HG03139 (cell line): ENCODE measurements around the gene KIAA0232.
A peak's percentile ranks its signal among the peaks of the same experiment; 100 is the strongest.
"Not testable (repeated sequence)": the region's sequence is repeated elsewhere in the genome, so short reads cannot be mapped to it uniquely, and the experiment has no call there.

Source experiments
- ATAC-seq: cut with Tn5 transposase; IDR thresholded peaks from one replicate; pipeline ENCODE4 v1.9.1; 2021; ENCODE audit not compliant: unreplicated experiment

The KIAA0232 gene

DNA sequence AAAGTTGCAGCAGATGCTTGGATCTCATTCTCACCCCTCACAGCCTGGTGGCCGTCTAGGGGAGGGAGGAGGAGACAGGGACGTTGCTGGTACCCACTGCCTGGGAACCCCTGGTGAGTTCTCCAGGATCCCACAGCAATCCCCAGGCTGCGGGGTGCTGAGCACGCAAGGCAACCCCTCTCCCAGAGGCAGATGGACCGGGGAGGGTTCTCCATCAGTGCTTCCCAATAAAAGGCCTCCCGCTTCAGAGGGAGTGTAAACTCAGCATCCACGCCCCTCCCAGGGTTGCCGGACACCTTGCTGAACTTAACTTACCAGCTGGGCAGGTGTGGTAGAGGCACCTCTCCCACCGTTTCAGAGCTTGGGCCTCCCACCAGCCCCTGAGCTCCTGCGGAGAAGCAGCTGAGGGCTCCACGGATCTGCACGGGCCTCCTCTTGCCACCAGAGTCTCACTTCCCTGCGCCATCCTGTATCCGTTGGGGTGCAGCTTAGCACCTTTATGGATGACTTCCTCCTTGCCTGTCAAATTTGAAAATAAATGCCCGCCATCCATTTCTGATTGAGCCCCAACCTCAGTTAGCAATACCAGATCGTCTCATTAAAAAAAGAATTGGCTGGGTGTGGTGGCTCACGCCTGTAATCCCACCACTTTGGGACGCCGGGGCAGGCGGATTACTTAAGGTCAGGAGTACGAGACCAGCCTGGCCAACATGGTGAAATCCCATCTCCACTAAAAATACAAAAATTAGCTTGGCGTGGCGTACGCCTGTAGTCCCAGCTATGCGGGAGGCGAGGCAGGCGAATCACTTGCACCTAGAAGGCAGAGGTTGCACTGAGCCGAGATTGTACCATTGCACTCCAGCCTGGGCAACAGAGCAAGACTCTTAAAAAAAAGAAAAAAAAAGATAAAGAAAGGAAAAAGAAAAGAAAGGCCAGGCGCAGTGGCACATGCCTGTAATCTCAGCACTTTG, 112.3 kb downstream of the KIAA0232 start:
- ATAC-seq: no peak

DNA sequence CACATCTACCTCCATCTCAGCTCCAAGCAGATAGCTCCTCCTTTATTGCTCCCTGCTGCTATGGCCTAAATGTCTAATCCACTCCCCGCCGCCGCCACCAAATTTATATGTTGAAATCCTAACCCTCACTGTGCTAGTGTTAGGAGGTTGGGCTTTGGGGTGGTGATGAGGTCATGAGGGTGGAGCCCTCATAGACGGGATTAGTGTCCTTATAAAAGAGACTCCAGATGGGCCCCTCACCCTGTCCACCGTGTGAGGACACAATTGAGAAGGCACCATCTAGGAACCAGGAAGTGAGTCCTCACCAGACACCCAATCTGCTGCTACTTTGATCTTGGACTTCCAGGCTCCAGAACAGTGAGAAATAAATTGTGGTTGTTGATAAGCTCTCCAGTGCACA, 113.5 kb downstream of the KIAA0232 start:
- no peak for ATAC-seq

DNA sequence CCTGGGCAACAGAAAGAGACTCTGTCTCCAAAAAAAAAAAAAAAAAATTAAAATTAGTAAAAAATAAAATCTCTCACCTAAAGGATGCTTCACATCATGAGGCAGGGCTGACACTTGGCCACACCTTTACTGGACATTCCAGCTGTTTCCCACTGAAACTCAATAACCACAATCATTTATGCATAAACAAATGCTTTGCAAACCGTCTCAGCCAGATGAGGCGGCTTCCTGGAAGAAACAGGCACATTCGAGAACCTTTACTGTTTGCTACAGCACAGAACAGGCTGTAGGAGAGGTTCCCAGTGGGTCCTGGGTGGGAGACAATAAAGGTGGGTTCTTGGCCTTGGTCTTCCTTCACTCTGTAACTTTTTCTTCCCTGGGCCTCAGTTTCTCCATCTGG, 116.2 kb downstream of the KIAA0232 start:
- no peak for ATAC-seq

DNA sequence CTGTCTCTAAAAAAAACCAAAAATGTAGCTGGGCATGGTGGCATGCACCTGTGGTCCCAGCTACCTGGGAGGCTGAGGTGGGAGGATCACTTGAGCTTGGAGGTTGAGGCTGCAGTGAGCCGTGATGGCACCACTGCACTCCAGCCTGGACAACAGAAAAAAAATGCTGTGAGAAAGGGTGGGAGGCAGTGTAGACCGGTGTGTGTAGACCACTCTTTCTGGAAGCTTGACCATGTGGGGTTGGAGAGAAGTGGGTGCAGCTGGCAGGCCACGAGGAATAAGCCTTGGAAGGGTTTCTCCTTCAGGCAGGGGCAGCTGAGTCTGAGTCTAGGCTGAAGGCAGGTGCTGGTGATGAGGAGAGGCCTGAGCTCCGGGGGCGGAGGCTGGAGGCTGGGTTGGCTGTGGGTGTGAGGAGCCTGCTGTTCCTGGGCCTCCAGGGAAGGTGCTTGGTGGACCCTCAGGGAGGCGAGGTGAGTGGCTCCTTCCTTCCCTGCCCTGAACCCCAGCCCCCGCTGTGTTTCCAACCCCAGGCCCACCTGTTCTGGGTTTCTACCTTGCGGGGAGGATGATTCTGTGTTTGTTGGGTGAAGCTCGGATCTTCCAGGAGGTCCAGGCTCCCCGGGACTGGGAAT, 117.8 kb downstream of the KIAA0232 start:
- ATAC-seq: no peak

DNA sequence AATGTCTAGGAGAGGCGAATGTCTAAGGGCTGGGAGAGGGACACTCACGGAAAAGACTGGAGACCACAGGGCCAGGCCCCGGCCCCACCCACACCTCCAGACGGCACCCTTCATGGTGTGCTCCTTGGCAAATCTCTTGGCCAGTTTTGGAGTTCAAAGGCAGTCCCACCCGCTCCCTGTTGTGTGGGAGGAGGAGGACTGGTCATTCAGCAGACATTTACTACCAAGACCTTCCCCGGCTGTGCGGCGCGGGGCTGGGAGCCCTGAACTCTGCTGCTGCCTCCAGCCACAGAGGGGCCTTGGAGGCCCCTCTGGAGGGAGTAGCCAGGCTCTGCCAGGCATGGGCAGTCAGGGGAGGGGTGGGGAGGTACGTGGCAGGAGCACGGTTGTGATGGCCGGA, 118.4 kb downstream of the KIAA0232 start:
- no peak for ATAC-seq

DNA sequence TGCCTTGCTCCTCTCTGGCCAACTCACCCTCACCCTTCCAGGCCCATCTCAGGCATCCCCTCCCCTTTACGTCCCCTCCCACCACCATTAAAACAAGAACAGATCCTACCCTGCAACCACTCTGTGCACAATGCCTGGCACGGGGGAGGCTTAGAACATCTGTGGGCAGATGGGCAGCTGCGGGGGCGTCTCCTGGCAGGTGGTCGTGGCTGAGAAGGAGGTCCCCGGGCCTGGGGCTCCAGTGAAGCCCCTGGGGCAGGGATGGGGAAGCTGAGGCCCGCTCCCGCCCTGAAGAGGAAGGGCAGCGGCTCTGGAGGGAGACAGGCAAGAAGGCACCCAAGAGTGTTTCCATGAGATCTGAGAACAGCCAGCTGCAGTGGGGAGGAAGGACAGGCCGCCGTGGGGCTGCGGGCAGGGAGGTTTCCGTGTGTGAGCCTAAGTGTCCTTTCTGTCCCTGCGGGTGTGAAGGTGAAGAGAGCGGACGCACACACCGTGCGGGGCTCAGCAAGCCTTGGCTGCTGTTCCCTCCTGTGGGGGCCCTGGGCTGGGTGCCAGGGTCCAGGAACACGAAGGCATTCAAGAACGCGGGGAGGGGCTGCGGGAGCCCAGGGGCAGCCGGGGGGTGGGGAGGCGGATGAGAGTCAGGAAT, 119.3 kb downstream of the KIAA0232 start:
- no peak for ATAC-seq

DNA sequence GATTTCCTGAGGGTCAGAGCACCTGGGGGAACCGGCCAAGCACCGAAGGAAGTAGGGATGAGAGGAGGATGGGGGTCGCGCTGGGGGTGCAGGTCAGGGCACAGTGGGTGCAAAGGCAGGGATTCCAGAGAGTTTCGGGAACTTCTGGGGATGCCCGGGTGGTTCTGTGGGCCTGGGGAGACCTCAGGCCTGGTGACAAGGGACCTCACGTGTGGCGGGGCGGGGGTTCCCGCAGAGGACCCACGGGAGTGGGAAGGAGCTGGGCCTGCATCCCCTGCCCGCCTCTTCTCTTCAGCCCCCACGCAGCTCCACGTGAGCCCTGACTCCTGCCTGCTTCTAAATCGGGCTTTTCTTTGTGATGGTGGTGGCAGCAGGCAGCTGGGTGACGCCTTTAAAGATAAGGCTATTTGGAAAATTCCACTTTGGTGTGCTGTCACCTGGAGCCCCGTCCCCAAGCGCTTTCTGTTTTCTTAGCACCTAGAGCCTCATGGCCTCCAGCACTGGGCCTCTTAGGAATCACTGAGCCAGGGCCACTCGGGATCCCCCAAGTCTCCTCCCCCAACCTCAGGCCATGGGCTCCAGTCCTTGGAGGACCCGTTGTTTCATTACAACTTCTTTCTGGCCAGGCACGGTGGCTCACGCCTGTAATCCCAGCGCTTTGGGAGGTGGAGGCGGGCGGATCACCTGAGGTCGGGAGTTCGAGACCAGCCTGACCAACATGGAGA, 120.0 kb downstream of the KIAA0232 start:
- ATAC-seq: no peak

DNA sequence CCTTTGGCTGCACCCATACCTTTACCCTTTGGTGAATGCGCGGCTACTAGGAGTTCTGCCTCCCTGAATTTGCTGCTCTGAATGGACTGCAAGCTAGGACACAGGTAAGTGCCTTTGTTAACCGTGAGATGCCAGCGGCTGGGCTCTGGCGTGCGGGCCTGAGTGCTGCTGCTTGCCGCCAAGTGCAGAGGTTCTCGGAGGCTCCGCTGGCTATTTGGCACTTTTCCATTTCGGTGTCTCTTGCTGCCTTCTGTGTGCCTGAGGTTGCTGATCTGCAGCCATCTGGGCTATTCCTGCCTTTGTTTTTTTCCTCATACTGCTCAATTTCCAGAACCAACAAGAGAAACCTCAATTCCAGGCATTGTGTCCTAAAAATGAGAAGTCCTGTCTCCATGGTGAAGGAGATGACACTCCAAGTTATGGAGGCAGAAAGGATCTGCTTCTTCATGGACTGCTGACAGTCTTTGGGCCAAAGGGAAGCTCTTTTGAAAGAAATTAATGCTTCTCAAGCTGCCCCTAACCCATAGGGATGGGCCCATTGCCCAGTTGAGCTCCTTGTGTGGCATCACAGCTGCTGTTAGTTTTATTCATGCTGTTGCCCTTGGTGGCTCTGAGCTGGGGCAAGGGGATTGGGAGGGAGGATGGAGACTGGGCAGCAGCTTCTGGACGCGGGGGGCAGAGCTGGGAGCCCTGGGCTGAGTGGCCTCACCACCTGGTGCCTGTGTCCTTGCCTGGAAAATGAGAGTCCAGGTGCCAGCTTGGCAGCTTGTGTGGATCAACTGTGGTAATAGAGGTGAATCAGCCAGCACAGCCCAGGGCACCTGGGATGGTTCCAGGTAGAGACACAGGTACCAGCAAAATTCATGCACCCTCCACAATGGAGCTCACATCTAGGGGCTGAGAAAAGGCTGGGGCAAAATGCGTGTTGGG, 123.3 kb downstream of the KIAA0232 start:
- no peak for ATAC-seq

DNA sequence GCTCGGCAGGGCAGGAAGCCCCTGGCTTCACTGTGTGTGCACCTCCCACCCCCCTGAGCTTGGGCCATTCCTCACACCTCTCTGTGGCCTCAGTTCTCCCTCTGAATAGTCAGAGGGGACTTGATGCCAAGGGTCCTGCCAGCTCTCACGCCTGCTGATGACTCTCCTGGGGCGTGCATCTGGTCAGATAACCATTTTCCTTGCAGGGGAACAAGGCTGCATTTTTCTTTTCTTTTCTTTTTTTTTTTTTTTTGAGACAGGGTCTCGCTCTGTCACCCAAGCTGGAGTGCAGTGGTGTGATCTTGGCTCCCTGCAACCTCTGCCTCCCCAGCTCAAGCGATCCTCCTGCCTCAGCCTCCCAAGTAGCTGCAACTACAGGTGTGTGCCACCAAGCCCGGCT, 124.0 kb downstream of the KIAA0232 start:
- ATAC-seq: not testable (repeated sequence)

DNA sequence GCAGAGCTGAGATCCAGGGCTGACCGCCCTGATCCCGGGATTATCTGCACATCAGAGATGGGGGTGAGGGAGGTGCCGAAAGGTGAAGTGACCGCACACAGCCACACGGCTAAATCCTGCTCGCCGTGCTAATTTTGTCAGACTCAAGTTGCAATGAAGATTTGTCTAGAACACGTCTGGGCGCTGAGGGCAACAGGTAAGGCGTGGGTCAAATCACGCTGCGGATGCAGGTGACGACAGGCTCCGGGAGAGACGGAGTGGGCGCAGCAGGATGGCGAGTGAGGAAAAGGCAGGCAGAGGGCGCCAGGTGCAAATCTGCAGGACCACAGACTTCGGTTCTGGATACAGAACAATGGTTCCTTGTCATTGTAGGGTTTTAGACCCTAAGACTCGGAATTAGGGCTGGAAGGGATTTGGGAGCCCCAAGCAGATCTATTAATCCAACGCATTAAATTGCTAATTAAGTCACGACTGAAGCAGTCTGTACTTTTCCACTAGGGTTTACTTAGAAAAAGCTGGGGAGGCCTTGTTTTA, 125.2 kb downstream of the KIAA0232 start:
- no peak for ATAC-seq

DNA sequence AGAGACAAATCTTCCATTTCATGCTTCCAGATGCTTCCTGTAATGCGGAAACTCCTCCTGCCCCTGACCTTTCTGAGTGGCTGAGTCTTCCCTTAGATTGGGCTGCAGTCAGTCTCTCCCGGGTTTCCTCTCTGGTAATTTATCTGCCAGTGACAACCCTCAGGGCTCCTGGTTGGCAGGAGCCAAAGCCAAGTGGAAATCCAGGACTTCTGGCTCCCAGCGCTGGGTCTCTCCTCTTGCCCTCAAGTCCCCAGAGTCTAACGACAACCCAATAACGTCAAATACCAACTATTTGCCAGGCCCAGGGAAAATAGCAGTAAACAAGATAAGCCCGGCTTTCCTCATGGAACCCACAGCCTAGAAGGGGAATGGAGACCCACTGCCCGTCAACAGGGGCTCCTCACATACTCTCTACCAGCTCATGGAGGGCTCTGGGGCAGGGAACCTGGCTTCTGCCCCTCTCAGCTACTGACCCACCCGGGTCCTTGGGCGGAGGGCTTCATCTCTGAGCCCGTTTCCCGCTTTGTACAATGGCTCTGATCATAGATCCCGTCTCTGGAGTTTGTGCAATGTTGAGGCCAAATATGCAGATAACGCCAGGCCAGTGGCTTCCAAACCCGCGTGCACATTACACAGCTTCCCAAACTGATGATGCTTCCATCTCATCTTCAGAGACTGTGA, 126.0 kb downstream of the KIAA0232 start:
- no peak for ATAC-seq

DNA sequence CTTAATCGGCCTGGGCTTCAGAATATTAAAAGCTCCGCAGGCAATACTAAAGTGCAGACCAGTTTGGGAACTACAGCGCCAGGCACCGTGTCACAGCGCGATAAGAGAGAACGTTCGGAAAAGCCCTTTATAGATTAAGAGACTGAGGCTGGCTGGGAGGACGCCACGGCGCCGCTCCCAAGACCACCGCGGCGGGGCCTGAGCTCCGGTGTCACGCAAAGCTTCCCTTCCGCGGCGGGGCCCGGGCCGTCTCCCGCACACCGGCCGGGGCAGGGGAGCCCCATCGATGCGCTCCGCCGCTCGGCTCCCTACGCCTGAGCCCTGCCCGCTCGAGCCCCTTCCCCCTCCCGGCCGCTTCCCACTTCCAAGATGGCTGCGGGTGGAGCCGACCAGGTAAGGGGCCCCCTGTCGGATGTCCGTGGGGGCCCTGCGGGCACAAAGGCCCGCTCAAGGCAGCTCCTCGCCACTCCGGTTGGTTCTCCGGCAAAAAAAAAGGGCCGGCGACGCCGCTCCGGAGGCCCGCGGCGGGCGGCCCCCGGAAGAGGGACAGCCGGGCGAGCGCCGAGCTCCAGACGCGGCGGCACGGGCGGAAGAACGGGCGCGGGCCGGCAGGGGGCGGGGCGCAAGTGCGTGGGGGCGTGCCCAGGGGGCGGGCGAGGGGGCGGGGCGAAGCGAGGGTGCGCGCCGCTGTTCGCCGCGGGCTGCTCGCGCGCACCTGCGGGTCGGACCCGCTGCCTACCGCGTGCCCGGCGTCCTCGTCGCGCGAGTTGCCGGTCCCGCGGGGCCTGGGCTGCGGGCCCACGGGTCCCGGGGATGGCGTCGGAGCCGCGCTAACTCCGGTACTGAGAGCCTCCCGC, 126.8 kb downstream of the KIAA0232 start, which contains the start of gene TBC1D14:
Gene TBC1D14, plus strand, starts transcription at position 714 of the 857 bp plus-strand sequence. CDS start 13,564 bp downstream, outside the sequence.
- peak; percentile 83 for ATAC-seq

DNA sequence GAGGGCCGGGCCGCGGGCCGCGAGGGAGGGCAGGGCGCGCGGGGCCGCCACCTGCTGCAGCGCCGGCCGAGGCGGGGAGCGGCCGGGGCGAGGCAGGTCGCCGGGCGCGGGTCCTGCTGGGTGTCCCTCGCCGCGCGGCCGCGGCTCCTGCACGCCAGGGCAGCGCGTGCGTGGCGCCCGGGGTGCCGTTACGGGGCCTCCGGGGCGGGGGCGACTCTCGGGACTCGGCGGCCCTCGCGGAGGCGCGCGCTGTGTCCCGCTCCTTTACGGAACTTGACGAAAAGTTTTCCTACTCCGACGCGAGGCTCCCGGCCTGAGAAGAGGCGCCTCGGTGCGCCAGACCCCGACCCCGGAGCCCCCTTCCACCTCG, 127.4 kb downstream of the KIAA0232 start:
- ATAC-seq: peak; percentile 35

DNA sequence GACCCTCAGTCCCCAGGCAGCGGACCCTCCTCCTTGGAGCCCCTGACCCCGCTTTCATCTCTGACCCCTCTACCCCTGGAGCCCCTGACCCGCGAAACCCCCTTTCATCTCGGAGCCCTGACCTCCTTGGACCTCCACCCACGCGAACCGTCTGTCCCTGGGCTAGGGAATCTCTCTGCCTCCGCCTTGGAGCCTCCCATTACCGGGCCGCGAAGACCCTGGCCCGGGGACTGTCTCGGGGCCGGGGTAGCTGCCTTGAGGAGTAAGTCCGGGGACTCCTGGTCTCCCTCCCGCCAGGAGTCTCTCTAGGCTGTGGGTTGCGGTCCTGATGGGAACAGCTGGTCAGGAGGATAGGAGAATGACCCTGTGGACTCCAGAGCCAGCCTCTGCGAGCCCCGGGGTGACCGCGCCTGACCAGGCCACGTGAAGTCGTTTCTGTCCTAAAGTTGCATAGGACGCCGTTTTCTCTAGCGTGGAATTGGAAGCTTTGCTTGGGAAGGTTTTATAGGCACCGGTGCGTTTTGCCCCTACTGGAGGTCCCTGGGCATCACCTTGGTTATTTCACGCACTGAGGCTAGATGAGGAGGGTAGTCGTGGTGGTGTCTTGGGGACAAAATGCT, 127.9 kb downstream of the KIAA0232 start:
- no peak for ATAC-seq

DNA sequence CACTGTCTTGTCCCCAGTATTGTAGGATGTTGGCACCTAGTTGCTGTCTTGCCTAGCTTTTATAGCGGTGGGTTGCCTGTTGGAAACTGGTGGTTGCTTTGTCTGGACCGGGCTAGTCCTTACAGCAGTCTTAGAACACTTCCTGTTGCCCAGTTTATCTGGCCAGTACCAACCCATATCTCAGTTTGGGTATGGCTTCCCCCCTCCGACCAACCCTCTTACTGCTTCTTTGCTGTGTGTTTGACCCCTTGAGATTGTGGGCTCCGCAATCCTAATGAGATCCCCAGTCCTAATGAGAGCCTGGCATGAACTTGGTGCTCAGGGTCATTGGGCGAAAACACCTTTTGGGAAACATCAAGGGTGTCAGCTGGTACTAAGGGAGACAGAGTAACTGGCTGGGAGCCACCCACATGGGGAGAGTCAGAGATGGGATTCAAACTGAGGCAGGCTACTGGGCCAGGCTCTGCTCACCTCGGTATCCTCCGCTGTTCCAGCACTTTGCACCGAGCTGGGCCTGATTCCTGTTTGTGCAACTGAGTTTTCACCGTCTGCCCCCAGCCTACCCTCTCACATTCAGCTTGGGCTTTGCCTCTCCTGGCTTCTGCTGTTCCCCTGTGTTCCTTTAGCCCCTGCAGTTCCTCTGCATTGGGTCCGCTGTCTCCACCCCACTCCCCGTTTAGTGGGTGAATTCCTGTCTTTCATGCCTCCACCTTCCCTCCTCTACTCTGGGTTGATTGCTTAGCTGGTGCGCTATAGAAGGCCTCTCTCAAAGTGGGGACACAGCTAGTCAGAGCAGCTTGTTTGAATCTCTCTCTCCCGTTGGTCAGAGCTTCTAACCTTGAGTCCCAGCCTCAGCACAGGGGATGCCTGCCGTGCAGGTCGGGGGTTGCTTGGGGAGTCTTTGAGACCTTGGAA, 128.7 kb downstream of the KIAA0232 start:
- no peak for ATAC-seq

DNA sequence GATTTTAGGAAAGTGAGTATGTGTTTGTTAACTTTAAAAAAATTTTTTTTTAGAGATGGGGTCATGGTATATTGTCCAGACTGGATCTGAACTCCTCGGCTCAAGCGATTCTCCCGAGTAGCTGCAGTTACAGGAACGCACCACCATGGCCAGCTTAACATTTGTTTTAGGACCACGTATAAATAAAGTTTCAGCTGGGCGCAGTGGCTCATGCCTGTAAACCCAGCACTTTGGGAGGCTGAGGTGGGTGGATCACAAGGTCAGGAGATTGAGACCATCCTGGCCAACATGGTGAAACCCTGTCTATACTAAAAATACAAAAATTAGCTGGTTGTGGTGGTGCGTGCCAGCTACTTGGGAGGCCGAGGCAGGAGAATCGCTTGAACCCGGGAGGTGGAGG, 129.4 kb downstream of the KIAA0232 start:
- not testable (repeated sequence) for ATAC-seq

DNA sequence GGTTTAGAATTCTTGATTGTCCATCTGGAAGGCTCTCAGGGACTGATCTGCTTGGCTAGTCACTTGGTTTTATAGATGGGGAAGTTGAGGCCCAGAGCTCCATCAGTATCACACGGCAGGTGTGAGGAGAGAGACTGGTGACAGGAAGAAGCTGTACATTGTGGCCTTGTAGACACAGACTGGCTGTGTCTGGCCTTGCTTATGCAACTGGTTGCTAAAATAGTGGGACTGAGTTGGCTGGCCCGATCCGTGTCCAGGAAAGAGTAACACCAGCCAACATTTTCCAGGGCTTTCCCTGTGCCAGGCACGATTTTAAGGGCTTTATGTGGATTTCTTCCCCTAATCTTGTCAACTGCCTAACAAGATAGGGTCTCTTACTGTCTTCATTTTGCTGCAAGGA, 129.9 kb downstream of the KIAA0232 start:
- no peak for ATAC-seq
